ENCODE data around the gene RAB27B.
"Not testable (repeated sequence)": the region's sequence is repeated elsewhere in the genome, so short reads cannot be mapped to it uniquely, and the experiment has no call there.

Gene RAB27B, protein sequence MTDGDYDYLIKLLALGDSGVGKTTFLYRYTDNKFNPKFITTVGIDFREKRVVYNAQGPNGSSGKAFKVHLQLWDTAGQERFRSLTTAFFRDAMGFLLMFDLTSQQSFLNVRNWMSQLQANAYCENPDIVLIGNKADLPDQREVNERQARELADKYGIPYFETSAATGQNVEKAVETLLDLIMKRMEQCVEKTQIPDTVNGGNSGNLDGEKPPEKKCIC

DNA sequence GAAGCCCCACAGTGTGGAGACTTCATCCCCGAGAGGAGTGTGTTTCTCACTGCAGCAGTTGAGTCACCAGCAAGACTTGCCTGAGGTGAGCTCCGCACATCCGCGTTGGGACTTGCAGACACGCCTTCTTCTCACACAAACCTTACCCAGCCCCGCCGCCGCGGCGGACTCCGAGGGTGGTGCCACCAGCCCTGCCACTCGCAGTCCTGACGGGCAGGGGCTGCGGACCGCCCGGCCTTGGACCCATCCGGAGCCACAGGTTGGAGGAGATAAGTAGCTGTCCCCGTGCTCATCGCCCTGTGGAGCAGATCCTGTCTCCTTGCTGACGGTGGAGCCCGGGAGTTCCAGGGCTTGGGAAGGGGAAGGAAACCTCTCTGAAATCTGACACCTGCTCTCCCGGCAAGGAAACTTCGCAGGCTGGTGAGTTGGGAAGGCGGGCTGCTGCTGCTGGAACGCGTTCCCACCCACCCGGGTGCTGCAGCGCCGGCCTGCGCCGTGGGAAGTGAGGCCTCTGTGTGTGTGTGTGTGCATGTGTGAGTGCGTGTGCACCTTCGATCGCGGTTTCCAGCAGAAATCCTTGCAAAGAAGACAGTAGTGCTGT lies at the start of gene RAB27B:
RAB27B (plus strand) TSS at position 197 of the 601 bp plus-strand sequence. CDS start 49,109 bp downstream, outside the sequence.
- DNase-seq = no peak

GRCh38 chr18:54780285-54780861 lies 47.9 kb upstream of the RAB27B start:
- no peak for DNase-seq

- no peak for DNase-seq
These were observed 47.3 kb upstream of the RAB27B start for GRCh38 chr18:54780970-54781369.

- no peak for DNase-seq
These were observed 45.1 kb upstream of the RAB27B start for GRCh38 chr18:54783139-54783538.

DNA sequence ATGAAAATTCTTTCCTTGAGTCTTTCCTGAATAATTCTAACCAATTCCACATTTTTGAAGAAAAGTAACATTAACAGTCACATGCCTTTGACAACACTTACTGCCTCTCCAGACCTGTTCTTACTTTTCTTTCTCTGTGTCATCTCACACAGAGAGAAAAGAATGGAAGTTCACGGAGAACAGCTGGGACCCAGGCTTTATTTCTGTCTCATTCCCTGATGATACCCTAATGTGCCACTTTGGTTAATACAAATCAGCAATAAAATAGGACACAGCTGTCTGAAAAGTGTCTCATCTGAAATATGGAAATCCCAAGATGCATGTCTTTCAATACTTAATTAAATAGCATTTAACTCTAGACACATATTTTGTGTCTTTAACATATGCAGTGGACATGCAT lies 42.1 kb upstream of the RAB27B start:
- no peak for DNase-seq

GRCh38 chr18:54787121-54787520 lies 41.2 kb upstream of the RAB27B start:
- DNase-seq = no peak

GRCh38 chr18:54787616-54788015 lies 40.7 kb upstream of the RAB27B start:
- DNase-seq = no peak

DNA sequence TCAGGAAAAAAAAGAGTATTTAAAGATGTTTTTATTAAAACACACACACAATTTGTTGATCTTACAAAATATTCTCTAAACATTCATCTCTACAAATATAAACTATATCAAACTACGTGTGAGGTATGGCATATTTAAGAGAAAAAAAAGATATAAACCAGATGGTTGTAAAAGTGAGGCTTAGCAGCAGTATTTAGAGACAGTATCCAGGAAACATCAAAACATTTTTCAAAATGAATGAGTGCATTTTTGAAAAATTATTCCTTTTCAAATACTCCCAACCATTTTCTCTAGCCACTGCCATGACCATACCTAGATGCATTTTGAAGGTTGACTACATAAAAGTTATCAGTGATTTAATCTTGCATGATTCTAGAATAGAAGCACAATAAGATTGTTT lies 38.2 kb upstream of the RAB27B start:
- no peak for DNase-seq

GRCh38 chr18:54791657-54792056 lies 36.6 kb upstream of the RAB27B start:
- DNase-seq = no peak

DNA sequence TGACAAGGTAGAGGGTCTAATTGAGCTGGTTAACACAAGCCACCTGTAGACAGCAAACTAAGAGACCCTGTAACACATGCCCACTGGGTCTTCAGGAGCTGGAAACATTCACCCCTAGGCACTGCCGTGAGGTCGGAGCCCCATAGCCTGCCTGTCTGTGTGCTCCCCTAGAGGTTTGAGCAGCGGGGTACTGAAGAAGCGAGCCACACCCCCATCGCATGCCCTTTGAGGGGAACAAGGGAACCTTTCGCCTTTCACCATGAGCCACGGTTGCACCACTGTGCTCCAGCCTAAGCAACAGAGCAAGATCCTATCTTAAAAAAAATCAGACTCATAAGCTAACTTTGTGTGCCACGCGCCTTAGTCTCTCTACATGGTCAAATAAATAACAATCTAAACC lies 36.2 kb upstream of the RAB27B start:
- DNase-seq = no peak

GRCh38 chr18:54794823-54795222 lies 33.5 kb upstream of the RAB27B start:
- DNase-seq = no peak

DNA sequence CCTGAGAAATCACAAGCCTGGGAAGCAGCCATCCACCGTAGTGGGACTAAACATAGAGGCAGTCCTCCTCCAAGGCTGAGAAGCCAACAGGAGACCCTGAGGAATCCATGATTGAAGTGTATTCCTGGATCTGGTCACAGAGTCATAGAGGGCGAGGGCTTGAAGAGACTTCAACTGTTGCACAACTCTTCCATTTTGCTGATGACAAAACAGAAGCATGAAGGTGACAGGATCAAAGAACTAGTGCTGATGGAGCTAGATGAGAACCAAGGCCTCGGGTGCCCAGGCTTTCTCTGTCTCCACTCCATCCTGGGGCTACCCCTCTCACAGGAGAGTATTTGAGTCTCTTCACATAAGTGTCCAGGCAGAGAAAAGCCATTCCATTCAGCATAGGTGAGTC lies 30.1 kb upstream of the RAB27B start:
- no peak for DNase-seq

DNA sequence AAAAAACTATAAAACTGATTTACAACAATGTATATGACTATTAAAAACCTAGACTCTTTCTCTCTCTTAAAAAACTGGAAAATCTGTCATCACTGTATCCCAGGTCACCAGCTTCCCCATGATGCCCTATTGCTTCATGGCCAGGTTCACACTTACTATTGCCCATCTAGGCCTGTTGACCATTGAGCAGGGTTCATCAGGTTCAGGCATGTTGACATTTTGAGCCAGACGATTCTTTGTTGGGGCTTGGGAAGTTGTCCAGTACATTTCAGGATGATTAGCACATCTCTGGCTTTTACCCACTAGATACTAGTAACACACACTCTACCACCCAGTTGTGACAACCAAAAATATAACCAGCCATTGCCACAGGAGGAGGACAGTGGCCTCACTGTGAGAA lies 26.9 kb upstream of the RAB27B start:
- no peak for DNase-seq

DNA sequence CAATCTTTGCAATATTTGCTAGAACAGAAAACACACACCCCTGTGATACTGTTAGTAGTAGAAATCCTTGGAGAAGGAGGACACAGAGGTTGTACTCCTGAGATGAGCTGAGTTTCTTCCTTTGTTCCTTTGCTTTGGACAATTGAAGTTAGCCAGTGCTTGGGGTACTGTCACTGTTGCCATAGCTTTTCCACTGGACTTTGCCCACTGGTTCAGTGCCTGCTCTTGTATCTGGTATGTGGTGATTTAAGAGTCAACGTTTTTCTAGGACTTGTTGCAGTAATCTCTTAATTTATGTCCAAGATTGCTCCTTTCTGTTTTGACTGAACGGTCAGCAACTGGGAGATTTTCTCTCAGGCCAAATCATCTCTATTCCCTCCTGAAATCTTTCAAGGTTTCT lies 26.1 kb upstream of the RAB27B start:
- DNase-seq = no peak

GRCh38 chr18:54802686-54803395 lies 25.4 kb upstream of the RAB27B start:
- DNase-seq = no peak

DNA sequence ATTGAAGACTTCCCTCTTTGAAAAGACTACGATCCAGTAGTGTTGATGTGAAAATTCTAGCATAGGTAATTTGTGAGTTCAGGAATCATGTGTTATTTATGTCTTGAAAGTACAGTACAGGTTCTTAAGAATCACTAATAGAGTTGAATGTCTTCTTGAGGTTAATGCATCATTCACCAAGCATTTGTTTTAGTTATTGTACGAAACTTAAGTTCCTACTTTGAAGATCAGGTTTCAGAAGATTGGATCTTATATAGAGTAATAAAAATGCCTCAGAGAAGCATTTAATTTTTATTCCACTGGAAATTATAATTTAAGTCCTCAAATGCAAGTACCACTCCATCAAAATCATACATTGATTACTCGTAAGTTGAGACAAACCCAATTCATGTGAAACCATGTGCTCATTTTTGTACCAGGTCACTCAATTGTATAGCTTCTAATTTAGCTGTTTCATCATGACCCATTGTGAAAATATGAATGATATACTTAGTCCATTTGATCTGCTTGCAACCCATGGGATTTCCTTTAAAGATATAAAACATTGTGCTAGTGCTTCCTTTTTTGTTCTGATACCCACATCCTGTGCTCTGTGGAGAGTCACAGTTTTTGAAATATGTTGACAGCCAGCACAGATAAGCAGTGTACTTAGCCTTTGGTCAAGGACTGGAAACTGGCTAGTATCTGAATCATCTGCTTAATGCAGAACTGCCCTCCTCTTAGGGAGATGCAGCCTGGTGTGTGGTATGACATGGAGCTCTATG lies 22.5 kb upstream of the RAB27B start:
- no peak for DNase-seq

- no peak for DNase-seq
These were observed 21.8 kb upstream of the RAB27B start for GRCh38 chr18:54806526-54806925.

DNA sequence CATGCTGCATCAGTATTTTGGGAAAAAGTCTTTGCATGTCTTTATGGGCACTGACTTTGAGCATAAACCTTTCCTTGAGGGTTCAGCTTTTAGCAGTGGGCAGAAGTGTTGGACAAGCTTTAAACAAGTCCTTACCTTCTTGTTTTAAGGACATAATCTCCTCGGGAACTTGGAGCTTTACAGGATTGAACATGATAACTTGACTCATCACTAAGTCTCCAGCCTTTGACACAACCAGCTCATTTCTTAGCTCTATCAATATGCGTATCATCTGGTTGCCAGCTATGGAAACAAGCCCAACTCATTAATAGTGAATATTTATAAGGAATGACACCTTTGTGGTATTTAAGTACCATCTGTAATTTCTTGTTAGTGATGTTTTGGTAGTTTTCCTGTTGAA lies 21.0 kb upstream of the RAB27B start:
- DNase-seq = no peak

GRCh38 chr18:54810662-54811061 lies 17.6 kb upstream of the RAB27B start:
- not testable (repeated sequence) for DNase-seq

GRCh38 chr18:54812885-54813284 lies 15.4 kb upstream of the RAB27B start:
- DNase-seq = no peak

DNA sequence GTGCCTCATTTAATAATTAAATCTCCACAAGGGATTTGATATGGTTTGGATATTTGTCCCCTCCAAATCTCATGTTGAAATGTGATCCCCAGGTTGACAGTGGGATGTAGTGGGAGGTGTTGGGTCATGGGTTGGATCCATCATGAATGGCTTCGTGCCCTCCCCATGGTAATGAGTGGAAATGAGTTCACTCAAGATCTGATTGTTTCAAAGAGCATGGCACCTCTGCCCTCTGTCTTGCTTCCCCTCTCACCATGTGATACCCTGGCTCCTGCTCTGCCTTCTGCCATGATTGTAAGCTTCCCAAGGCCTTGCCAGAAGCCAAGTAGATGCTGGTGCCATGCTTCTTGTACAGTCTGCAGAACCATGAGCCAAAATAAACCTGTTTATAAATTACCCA lies 15.0 kb upstream of the RAB27B start:
- no peak for DNase-seq

GRCh38 chr18:54813977-54814565 lies 14.2 kb upstream of the RAB27B start:
- no peak for DNase-seq

GRCh38 chr18:54815086-54815485 lies 13.2 kb upstream of the RAB27B start:
- DNase-seq = no peak

Measured in NCI-H1694 (cell line).